Neural cell (in vitro differentiated cells): ENCODE results near the gene KIAA0753. TPM values are rescaled to one million over a fixed set of nuclear protein-coding genes. Genes with fewer than 3 reads are reported as not detected.

Experiments used
- H2AFZ ChIP-seq: fragments of 200-600, 300-800 bp; sonication (generic), shearing (Covaris generic); 2 replicates; pipeline ENCODE4 v1.6.0; 2014; ENCODE audit warnings: low read depth, mild to moderate bottlenecking, antibody characterized with exemption, low read length, moderate library complexity
- H3F3A ChIP-seq: fragments of 200-600 bp; shearing (Covaris generic); 2 replicates; pipeline ENCODE4 v1.6.1; 2016; ENCODE audit warnings: mild to moderate bottlenecking, moderate library complexity, mixed read lengths, antibody characterized with exemption, low read length; ENCODE audit not compliant: insufficient read depth, poor library complexity, severe bottlenecking
- H3K27ac ChIP-seq: fragments of 200-600, 300-800 bp; sonication (generic), shearing (Covaris generic); 2 replicates; pipeline ENCODE4 v1.5.1; 2014; ENCODE audit warnings: mild to moderate bottlenecking, low read length, moderate library complexity
- H3K27me3 ChIP-seq: fragments of 300-800, 200-600 bp; sonication (generic), shearing (Covaris generic); 2 replicates; pipeline ENCODE4 v1.6.0; 2014; ENCODE audit warnings: mild to moderate bottlenecking, low read depth, low read length, moderate library complexity; ENCODE audit not compliant: insufficient read depth
- H3K36me3 ChIP-seq: fragments of 300-800, 200-600 bp; sonication (generic), shearing (Covaris generic); 2 replicates; pipeline ENCODE4 v1.5.1; 2014; ENCODE audit warnings: mild to moderate bottlenecking, antibody characterized with exemption, low read length, moderate library complexity; ENCODE audit not compliant: insufficient read depth
- H3K4me2 ChIP-seq: fragments of 300-800, 200-600 bp; sonication (generic), shearing (Covaris generic); 2 replicates; pipeline ENCODE4 v1.6.0; 2014; ENCODE audit warnings: mild to moderate bottlenecking, low read length
- H3K4me3 ChIP-seq: fragments of 300-800, 200-600 bp; sonication (generic), shearing (Covaris generic); 2 replicates; pipeline ENCODE4 v1.5.1; 2014; ENCODE audit warnings: mild to moderate bottlenecking, low read length, moderate library complexity
- H3K79me2 ChIP-seq: fragments of 200-600 bp; shearing (Covaris generic); replicated peaks from 2 replicates; pipeline ENCODE4 v1.6.0; 2014; ENCODE audit warnings: mild to moderate bottlenecking, low read length, moderate library complexity; ENCODE audit not compliant: insufficient read depth
- H3K9ac ChIP-seq: fragments of 300-800, 200-600 bp; sonication (generic), shearing (Covaris generic); 2 replicates; pipeline ENCODE4 v1.6.1; 2016; ENCODE audit warnings: mild to moderate bottlenecking, low read length, mixed read lengths
- H3K9me2 ChIP-seq: fragments of 200-600 bp; shearing (Covaris generic); 2 replicates; pipeline ENCODE4 v1.6.1; 2016; ENCODE audit warnings: mild to moderate bottlenecking, low read length, mixed read lengths; ENCODE audit not compliant: insufficient read depth
- H3K9me3 ChIP-seq: fragments of 200-600, 300-800 bp; sonication (generic), shearing (Covaris generic); 2 replicates; pipeline ENCODE4 v1.6.1; 2016; ENCODE audit warnings: mild to moderate bottlenecking, mixed run types, low read length, moderate library complexity, mixed read lengths
- H4K20me1 ChIP-seq: fragments of 200-600 bp; shearing (Covaris generic); 2 replicates; pipeline ENCODE4 v1.6.1; 2016; ENCODE audit warnings: mild to moderate bottlenecking, mixed run types; ENCODE audit not compliant: insufficient read depth
- CTCF ChIP-seq: fragments of 450-650 bp; IDR thresholded peaks from 2 replicates; pipeline ENCODE4 v1.5.1; 2014; ENCODE audit warnings: antibody characterized with exemption, mild to moderate bottlenecking, moderate library complexity; ENCODE audit not compliant: poor library complexity, severe bottlenecking
- EP300 ChIP-seq: fragments of 450-650 bp; conservative IDR thresholded peaks from 2 replicates; pipeline ENCODE4 v1.6.1; 2014; ENCODE audit warnings: antibody characterized with exemption, mild to moderate bottlenecking, moderate library complexity; ENCODE audit not compliant: poor library complexity, severe bottlenecking
- EZH2 ChIP-seq: fragments of 200-600, 300-800 bp; shearing (Covaris generic), sonication (generic); IDR thresholded peaks from 2 replicates; pipeline ENCODE4 v1.6.1; 2014; ENCODE audit warnings: antibody characterized with exemption, low read length, borderline replicate concordance, mild to moderate bottlenecking; ENCODE audit not compliant: insufficient read depth, poor library complexity, severe bottlenecking
- MXI1 ChIP-seq: fragments of 450-650 bp; conservative IDR thresholded peaks from 2 replicates; pipeline ENCODE4 v1.6.1; 2014; ENCODE audit warnings: antibody characterized with exemption, mild to moderate bottlenecking; ENCODE audit not compliant: poor library complexity, severe bottlenecking
- POLR2AphosphoS5 ChIP-seq: IDR thresholded peaks from 2 replicates; pipeline ENCODE4 v1.6.1; 2012
- RAD21 ChIP-seq: fragments of 450-650 bp; conservative IDR thresholded peaks from 2 replicates; pipeline ENCODE4 v1.6.1; 2014; ENCODE audit warnings: antibody characterized with exemption, mild to moderate bottlenecking, moderate library complexity
- SMC3 ChIP-seq: fragments of 450-650 bp; conservative IDR thresholded peaks from 2 replicates; pipeline ENCODE4 v1.6.1; 2014; ENCODE audit warnings: antibody characterized with exemption, mild to moderate bottlenecking, moderate library complexity; ENCODE audit not compliant: poor library complexity
- TAF1 ChIP-seq: IDR thresholded peaks from 2 replicates; pipeline ENCODE4 v1.6.1; 2012; ENCODE audit warnings: low read depth
- polyA plus RNA-seq: library from polyadenylated mRNA; depleted of rRNA; stranded (reverse); fragments of >200 nt; gene quantifications from 2 replicates; pipeline ENCODE4 v1.2.3, GENCODE V29; 2014
- TF ChIP-seq, protein P1 (sequence below): IDR thresholded peaks from 2 replicates; pipeline ENCODE4 v1.6.1; 2012; ENCODE audit warnings: borderline replicate concordance

KIAA0753 gene
- polyA plus RNA-seq, 1 donor from 2014 or later, result 32.3 TPM

DNA sequence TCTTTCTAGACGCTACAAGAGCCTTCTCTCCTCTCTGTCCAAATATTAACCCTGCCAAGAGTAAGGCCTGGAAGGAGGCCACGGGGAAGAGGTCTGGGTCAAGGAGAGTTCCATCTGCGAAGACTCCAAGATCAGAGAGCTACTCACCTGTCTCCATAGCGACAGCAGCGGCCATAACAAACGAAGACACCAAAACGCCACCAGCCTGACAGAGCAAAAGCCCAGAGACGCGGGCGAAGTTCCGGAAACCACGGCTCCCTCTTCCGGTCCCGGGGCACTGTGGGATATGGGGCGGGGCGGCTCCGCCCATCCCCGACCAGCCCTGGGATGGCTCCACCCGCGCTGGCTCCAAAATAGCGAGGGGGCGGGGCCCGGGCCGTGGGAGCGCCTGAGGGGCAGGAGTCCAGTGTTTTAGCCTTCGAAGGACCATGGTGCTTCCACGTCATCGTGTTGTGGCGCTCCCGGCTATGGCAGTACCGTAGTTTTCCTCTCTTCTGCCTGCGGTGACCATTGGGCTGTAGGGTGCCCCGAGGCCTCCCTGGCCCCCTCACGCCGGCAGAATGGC, 10.9 kb upstream of the KIAA0753 start, which contains the start of the genes C17orf100 and MED31:
C17orf100 (plus strand) TSS at position 409 of the 565 bp plus-strand sequence; CDS start at position 561, 152 bp downstream.
MED31 (minus strand) TSS at position 252 of the 565 bp plus-strand sequence; CDS start at position 175, 77 bp downstream.
- Histone ChIP-seq H3K4me3 (peak within 1 kb of the TSS; percentile 71), H3K9me3 (no peaks in the 10 kb centered on the region), H3K9ac (peak within 1 kb of the TSS; percentile 74), H3K9me2 (no peaks in the 10 kb centered on the region), H3K27me3 (peaks cover 29% of the 10 kb centered on the region), H3K79me2 (peaks cover 30% of the 10 kb centered on the region), H3K27ac (peak within 1 kb of the TSS; percentile 81), H3K4me2 (peak within 1 kb of the TSS; percentile 96), H4K20me1 (no peaks in the 10 kb centered on the region), H3K36me3 (no peaks in the 10 kb centered on the region), H2AFZ (peak within 1 kb of the TSS; percentile 51), H3F3A (no peaks in the 10 kb centered on the region)
- TF ChIP-seq EZH2 (no peak), TAF1 (no peak), EP300 (peak; percentile 58), SMC3 (no peak), CTCF (no peak), RAD21 (no peak), MXI1 (peak; percentile 57), POLR2AphosphoS5 (peak; percentile 91)
- TF ChIP-seq, protein P1, sequence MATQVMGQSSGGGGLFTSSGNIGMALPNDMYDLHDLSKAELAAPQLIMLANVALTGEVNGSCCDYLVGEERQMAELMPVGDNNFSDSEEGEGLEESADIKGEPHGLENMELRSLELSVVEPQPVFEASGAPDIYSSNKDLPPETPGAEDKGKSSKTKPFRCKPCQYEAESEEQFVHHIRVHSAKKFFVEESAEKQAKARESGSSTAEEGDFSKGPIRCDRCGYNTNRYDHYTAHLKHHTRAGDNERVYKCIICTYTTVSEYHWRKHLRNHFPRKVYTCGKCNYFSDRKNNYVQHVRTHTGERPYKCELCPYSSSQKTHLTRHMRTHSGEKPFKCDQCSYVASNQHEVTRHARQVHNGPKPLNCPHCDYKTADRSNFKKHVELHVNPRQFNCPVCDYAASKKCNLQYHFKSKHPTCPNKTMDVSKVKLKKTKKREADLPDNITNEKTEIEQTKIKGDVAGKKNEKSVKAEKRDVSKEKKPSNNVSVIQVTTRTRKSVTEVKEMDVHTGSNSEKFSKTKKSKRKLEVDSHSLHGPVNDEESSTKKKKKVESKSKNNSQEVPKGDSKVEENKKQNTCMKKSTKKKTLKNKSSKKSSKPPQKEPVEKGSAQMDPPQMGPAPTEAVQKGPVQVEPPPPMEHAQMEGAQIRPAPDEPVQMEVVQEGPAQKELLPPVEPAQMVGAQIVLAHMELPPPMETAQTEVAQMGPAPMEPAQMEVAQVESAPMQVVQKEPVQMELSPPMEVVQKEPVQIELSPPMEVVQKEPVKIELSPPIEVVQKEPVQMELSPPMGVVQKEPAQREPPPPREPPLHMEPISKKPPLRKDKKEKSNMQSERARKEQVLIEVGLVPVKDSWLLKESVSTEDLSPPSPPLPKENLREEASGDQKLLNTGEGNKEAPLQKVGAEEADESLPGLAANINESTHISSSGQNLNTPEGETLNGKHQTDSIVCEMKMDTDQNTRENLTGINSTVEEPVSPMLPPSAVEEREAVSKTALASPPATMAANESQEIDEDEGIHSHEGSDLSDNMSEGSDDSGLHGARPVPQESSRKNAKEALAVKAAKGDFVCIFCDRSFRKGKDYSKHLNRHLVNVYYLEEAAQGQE, result no peak

DNA sequence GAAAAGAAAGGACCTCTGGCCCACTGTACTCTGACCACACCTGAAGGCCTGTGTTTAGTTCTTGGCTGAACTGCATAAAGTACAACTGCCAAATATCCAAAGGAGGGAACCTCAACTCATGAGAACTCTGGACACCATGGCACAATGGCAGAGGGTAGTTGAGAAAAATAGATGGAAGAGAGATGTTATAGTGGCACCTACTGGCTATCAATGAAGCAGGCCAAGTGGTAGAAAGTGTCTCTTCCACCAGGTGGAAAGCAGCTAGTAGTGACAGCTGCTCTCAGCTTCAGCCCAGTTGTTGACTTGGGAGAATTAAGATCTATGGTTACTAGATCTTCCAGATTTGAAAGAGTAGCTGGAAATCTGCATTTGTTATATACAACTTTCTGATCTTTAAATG, 7.7 kb upstream of the KIAA0753 start:
- Histone ChIP-seq H3F3A (no peaks in the 10 kb centered on the region), H3K4me3 (no peak overlapping the region), H3K9ac (no peak overlapping the region), H3K36me3 (no peaks in the 10 kb centered on the region), H3K27me3 (no peaks in the 10 kb centered on the region), H3K9me2 (no peaks in the 10 kb centered on the region), H2AFZ (no peak overlapping the region), H3K9me3 (no peaks in the 10 kb centered on the region), H4K20me1 (no peaks in the 10 kb centered on the region), H3K27ac (no peak overlapping the region), H3K4me2 (no peak overlapping the region), H3K79me2 (peaks cover 30% of the 10 kb centered on the region)
- TF ChIP-seq EZH2, result no peak
- no peak for TF ChIP-seq RAD21
- TF ChIP-seq, protein P1, result no peak
- no peak for TF ChIP-seq TAF1
- TF ChIP-seq SMC3, result no peak
- TF ChIP-seq CTCF, result no peak
- no peak for TF ChIP-seq EP300
- TF ChIP-seq MXI1, result no peak
- no peak for TF ChIP-seq POLR2AphosphoS5
